CD4-positive, alpha-beta T cell treated with Interleukin-17A for 4 hours (primary cell): ENCODE data around the gene E2F7.
"Not testable (repeated sequence)": the region's sequence is repeated elsewhere in the genome, so short reads cannot be mapped to it uniquely, and the experiment has no call there.

Experiments
- DNase-seq: peaks from one replicate; pipeline ENCODE4 v3.0.0-alpha.2; 2020; ENCODE audit warnings: mixed read lengths

E2F7 gene, protein sequence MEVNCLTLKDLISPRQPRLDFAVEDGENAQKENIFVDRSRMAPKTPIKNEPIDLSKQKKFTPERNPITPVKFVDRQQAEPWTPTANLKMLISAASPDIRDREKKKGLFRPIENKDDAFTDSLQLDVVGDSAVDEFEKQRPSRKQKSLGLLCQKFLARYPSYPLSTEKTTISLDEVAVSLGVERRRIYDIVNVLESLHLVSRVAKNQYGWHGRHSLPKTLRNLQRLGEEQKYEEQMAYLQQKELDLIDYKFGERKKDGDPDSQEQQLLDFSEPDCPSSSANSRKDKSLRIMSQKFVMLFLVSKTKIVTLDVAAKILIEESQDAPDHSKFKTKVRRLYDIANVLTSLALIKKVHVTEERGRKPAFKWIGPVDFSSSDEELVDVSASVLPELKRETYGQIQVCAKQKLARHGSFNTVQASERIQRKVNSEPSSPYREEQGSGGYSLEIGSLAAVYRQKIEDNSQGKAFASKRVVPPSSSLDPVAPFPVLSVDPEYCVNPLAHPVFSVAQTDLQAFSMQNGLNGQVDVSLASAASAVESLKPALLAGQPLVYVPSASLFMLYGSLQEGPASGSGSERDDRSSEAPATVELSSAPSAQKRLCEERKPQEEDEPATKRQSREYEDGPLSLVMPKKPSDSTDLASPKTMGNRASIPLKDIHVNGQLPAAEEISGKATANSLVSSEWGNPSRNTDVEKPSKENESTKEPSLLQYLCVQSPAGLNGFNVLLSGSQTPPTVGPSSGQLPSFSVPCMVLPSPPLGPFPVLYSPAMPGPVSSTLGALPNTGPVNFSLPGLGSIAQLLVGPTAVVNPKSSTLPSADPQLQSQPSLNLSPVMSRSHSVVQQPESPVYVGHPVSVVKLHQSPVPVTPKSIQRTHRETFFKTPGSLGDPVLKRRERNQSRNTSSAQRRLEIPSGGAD

DNA sequence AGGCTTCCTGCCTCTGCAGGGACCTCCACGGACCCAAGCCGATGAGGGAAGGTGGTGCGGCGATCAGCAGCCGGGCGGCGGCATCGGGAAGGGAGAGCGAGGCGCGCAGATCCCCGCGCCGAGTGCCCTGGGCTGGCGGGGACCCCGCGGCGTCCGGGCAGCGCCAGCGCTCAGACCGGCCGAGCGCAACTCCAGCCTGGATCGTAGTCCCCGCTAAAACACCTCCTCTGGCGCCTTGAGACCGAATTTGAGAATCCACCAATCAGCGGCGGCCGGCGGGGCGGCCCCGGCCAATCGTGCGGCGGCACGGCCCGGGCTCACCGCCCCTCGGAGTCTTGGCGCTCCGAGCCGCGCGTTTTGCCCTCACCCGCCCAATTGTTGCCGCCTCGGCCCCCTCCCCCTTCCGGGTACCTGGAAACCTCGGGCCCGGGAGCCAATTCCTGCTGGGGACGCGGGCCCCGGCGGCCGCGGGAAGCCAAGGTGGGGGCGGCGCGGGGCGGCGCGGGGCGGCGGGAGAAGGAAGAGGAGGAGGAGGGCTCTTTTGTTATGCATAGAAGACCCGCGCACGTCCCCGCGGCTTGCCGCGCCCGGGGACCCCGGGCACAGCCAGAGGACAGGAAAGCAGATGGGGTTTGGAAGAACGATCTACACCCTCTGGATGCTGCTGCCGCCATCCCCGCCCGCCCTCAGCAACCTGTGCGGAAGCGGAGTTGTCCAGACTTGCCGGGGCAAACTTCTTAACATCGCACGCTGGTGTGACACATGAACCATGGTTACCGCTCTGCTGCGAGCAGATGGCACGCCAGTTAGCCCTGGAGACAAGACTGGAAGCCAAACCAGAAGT, at the start of gene E2F7:
Gene E2F7, minus strand, starts transcription at position 209 of the 844 bp plus-strand sequence. CDS start 934 bp downstream, outside the sequence.
- peak; percentile 82 for DNase-seq

DNA sequence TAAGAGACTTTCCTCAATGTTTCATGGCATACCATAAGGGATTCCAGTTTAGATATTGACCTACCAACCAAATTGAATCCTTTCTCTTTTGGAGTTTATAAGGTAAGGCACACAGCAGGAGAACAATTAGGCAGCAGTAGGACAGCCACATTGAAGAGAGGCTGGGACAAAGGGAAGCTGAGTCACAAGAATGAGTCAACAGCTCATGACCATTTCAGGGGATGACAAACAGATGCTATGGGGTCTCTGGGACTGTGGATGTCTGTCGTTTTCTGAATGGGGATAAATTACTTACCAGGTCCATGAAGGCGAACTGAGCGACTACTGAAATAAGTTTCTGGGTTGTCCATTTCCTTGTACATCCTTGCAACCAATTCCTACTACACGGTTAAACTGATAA, 48.6 kb upstream of the E2F7 start:
- no peak for DNase-seq

DNA sequence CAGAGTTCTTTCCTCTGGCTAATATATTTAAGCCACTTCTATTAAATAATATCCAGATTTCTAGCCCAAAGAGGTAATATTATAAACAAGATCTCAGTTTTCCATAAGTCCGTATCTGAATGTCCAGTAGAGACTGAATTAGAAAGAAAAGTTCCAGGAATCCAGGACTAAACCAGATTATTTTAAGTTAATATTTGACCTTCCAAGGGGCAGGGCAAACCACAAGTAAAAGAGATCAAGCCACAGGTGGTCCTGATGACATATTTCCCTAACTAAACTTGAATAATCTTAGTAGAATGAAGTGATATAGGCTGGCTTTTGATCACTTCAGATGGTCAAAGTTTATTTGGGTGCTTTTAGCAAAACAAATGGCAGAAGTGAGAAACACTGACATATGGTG, 43.3 kb upstream of the E2F7 start:
- DNase-seq = no peak

DNA sequence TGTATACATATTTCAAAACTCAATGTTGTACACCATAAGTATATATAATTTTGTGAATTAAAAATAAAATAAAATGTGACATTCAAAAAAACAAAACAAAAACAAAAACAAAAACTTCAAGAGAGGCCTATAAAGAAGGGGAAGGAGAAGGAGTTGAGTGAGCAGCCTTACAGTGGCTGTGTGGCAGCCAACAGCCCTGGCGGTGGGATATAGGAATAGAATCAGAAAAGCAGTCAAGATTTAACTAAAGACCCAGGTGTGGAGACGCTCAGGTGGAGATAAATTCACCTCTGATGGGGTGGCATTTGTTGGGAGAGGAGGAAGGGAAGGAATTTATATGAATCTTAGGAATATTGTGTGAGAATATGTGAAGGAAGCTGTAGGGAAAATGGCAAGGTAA, 41.8 kb upstream of the E2F7 start:
- DNase-seq = no peak

DNA sequence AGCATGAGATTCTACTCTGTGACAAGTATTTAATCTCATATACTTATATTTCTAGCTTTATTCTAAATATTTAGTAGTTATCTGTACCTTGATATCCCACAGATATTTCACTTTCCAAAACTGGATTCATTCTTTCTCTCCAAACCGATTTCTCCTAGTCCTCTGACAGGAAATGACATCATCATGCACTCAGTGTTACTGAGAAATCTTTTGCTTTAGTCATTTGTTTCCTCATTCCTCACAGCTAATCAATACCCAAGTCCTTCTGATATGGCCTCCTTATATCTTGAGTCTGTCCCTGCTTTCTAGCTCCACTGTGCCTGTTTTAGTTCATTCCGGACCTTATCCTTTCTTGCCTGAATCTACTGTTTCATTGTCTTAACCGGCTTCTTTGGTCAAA, 39.4 kb upstream of the E2F7 start:
- no peak for DNase-seq

DNA sequence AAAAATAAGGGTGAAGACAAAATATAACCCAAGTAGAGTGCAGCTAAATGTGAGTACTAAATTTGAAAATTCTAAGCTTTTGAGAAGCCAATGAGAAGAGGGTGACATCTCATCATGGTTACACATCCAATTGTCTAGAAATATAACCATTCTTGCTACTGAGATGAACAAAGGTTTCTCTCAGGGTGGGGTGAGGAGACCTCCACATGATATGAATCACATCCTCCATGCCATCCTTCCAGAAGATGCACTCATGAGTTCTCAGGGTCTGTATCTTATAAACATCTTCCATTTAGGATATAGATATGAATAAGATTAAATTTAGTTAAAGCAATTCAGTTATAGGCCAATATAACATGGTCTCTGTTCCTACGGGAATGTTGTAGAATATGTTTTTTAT, 38.9 kb upstream of the E2F7 start:
- no peak for DNase-seq

DNA sequence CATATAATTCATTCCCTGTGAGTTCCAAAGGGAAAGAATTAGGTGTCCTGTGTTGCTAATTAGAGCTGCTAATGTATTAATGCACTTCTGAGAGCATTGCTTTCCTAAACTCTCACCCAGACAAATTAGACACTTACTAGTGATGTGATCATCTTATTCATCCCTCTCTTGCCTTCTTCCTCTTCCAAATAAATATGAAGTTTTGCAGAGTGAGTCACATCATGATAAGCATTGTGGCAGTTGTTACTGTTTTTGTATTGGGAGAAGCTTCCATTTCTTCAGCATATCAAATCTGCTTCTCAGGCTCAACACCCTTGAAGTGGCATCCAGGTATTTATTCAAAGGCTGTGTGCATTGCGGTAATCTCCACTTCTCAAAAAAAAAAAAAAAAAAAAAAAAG, 37.3 kb upstream of the E2F7 start:
- no peak for DNase-seq

DNA sequence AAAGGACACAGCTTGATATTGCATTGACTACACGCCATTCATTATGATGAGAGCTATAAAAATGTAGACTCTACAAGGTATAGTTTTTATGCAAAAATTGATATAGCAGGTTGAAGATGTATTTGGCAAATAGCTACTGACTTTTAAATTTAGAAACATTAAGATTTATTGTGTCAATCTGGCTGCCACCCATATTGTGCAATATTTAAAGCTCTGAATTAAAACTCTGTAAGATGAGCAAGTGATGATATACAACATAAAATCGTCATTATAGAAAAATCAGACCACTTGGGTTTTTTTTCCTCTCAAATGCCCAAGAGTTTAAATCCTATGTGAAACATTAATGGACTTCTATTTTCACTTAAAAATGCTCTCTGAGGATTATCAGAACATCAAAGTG, 36.8 kb upstream of the E2F7 start:
- DNase-seq = no peak

- no peak for DNase-seq
Measured at GRCh38 chr12:77099799-77100198, 34.4 kb upstream of the E2F7 start.

- DNase-seq = no peak
Measured at GRCh38 chr12:77097846-77098245, 32.5 kb upstream of the E2F7 start.

DNA sequence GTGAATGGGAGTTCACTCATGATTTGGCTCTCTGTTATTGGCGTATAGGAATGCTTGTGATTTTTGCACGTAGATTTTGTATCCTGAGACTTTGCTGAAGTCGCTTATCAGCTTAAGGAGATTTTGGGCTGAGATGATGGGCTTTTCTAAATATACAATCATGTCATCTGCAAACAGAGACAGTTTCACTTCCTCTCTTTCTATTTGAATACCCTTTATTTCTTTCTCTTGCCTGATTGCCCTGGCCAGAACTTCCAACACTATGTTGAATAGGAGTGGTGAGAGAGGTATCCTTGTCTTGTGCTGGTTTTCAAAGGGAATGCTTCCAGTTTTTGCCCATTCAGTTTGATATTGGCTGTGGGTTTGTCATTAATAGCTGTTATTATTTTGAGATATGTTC, 26.9 kb upstream of the E2F7 start:
- not testable (repeated sequence) for DNase-seq

GRCh38 chr12:77089686-77090220, 24.4 kb upstream of the E2F7 start:
- DNase-seq = no peak

DNA sequence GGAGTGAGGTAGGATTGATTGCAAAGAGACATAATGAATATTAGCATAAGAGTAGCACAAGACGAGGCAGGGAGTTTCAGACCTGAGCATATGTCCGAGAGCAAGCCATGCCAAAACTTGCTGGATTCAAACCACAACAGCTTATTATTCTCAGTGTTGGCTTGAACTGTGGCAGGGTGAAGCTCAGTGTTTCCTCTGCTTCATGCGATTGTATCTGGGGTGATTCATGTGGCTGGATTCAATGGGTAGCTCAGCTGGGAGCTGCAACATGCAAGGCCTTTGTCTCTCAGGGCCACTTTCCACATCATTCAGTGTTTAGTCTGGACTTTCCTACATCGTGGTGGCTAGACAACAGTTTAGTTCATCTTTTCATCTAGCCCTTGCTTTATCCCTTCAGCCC, 22.1 kb upstream of the E2F7 start:
- no peak for DNase-seq

DNA sequence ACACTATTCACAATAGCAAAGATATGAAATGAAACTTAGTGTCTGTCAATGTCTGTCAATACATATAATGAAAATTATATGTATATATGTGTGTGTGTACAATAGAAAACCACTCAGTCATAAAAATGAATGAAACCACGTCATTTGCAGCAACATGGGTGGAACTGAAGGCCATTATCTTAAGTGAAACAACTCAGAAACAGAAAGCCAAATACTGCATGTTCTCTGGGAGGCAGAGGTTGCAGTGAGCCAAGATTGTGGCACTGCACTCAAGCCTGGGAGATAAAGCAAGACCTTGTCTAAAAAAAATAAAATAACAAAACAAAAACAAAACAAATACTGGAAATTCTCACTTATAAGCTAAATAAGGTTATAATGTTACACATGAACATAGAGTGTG, 16.7 kb upstream of the E2F7 start:
- no peak for DNase-seq

DNA sequence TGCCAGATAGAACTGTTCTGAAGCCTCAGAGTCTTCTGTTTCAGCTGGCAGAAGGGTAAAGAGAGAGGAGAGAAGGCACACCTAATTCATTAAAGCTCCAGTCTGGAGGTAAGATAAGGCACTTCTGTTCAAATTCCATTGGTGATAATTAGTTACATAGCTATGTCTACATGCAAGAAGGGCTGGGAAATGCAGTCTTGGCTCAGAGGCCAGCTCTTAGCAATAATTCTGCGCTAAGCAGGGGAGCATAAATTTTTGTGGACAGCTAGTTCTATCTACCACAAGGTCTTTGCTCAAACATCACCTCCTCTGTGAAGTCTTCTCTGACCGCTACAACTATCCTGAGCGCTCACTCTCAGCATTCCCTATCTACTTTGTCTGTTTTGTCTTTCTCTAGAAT, 14.3 kb upstream of the E2F7 start:
- DNase-seq = no peak

DNA sequence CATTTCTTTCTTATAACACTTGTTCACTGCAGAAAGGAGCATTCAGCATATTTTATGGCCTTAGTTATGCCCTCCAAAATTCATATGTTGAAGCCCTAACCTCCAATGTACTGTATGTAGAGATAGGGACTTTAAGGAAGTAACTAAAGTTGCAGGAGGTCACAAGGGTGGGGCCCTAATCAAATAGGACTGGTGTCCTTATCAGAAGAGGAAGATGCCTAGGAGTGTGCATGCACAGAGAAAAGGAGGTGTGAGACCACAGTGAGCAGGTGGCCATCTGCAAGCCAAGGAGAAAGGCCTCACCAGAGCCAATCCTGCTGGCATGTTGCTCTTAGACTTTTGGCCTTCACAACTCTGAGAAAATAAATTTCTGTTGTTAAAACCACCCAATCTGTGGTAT, 12.9 kb upstream of the E2F7 start:
- no peak for DNase-seq

DNA sequence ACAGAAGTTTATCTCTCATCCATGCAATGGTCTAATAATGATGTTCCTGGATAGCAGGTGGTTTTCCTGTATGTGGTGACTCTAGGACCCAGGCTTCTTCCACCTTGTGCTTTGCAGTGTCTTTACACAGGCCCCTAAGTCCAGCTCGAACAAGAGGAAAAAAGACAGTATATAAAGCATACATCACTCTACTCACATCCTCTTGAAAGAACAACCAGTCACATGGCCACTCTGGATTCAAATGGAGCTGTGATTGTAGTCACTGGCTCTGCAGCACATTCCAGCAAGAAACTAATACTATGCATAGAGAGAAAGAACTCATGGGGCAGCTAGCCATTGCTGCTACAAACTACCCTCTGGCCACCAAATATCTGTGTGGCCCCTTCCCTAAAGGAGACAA, 11.5 kb upstream of the E2F7 start:
- no peak for DNase-seq

DNA sequence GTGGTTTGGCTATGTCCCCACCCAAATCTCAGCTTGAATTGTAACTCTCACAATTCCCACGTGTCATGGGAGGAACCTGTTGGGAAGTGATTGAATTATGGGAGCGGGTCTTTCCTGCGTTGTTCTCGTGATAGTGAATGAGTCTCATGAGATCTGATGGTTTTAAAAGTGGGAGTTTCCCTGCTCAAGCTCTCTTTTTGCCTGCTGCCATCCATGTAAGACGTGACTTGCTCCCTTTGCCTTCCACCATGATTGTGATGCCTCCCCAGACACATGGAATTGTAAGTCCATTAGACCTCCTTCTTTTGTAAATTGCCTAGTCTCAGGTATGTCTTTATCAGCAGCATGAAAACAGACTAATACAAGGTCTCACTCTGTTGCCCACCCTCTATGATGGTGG, 8.5 kb upstream of the E2F7 start:
- not testable (repeated sequence) for DNase-seq

GRCh38 chr12:77072833-77073495, 7.6 kb upstream of the E2F7 start:
- no peak for DNase-seq

GRCh38 chr12:77070800-77071449, 5.6 kb upstream of the E2F7 start:
- no peak for DNase-seq

GRCh38 chr12:77070382-77070781, 5.0 kb upstream of the E2F7 start:
- no peak for DNase-seq

DNA sequence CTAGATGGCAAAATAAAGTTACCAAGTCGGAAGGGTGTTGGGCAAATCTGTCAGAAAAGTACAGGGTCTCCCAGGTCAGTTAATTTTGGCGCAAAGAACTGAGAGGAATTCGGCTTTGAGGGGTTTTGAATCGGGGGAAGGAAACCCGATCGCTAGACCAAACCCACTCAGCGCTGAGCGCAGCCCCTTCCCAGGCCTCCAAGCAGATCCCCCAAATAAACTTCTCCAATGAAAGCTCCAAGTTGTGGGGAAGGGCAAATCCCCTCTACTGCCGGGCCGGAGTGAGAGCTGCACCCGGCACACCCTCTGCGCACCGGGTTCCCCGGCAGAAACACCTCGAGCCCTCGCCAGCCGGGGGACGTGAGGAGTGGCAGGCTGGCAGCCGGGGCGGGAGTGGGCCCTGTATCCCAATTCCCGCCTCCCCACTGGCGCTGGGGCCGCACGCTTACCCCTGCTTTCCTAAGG, 441 bp downstream of the E2F7 start:
- no peak for DNase-seq
